Activated T-cell treated with anti-CD3 and anti-CD28 coated beads, Interleukin-2, amount 50 U/mL, for 48 hours (primary cell): ENCODE measurements around the gene GRXCR2.
"Not testable (repeated sequence)": the region's sequence is repeated elsewhere in the genome, so short reads cannot be mapped to it uniquely, and the experiment has no call there.

Source experiments
- DNase-seq, 2 experiments: peaks; one replicate each; pipeline ENCODE4 v3.0.0-alpha.2; 2020

The GRXCR2 gene

GRCh38 chr5:145872914-145873313 is at the start of gene GRXCR2:
GRXCR2 (minus strand) TSS chr5:145873014; CDS start chr5:145872968, 46 bp downstream.
- DNase-seq, result no peak

- no peak for DNase-seq
Measured at GRCh38 chr5:145922059-145922458, 49.2 kb upstream of the GRXCR2 start.

- no peak for DNase-seq
Measured at GRCh38 chr5:145921211-145921610, 48.4 kb upstream of the GRXCR2 start.

GRCh38 chr5:145920542-145921210 is 47.9 kb upstream of the GRXCR2 start:
- no peak for DNase-seq

- no peak for DNase-seq
Measured at GRCh38 chr5:145919413-145919812, 46.6 kb upstream of the GRXCR2 start.

- DNase-seq, result no peak
Measured at GRCh38 chr5:145918397-145918796, 45.6 kb upstream of the GRXCR2 start.

GRCh38 chr5:145917288-145917687 is 44.5 kb upstream of the GRXCR2 start:
- DNase-seq, result no peak

GRCh38 chr5:145915970-145916638 is 43.3 kb upstream of the GRXCR2 start:
- no peak for DNase-seq

- no peak for DNase-seq
Measured at GRCh38 chr5:145913701-145914100, 40.9 kb upstream of the GRXCR2 start.

GRCh38 chr5:145912594-145912993 is 39.8 kb upstream of the GRXCR2 start:
- DNase-seq, result no peak

- DNase-seq, result no peak
Measured at GRCh38 chr5:145912019-145912418, 39.2 kb upstream of the GRXCR2 start.

GRCh38 chr5:145911164-145911563 is 38.4 kb upstream of the GRXCR2 start:
- no peak for DNase-seq

GRCh38 chr5:145908206-145908960 is 35.6 kb upstream of the GRXCR2 start:
- DNase-seq, result no peak

- no peak for DNase-seq
Measured at GRCh38 chr5:145906401-145906800, 33.6 kb upstream of the GRXCR2 start.

- no peak for DNase-seq
Measured at GRCh38 chr5:145904743-145905142, 31.9 kb upstream of the GRXCR2 start.

GRCh38 chr5:145903867-145904266 is 31.1 kb upstream of the GRXCR2 start:
- no peak for DNase-seq

GRCh38 chr5:145903113-145903512 is 30.3 kb upstream of the GRXCR2 start:
- no peak for DNase-seq

- DNase-seq, result no peak
Measured at GRCh38 chr5:145902421-145902820, 29.6 kb upstream of the GRXCR2 start.

- no peak for DNase-seq
Measured at GRCh38 chr5:145898171-145898570, 25.4 kb upstream of the GRXCR2 start.

- DNase-seq, result not testable (repeated sequence)
Measured at GRCh38 chr5:145891378-145891777, 18.6 kb upstream of the GRXCR2 start.

GRCh38 chr5:145889611-145890010 is 16.8 kb upstream of the GRXCR2 start:
- DNase-seq, result no peak

GRCh38 chr5:145887976-145888574 is 15.3 kb upstream of the GRXCR2 start:
- no peak for DNase-seq

- no peak for DNase-seq
Measured at GRCh38 chr5:145887217-145887616, 14.4 kb upstream of the GRXCR2 start.

- no peak for DNase-seq
Measured at GRCh38 chr5:145874765-145875164, 2.0 kb upstream of the GRXCR2 start.
